GM21447 (cell line): Measurements from ENCODE around the gene BTBD10.
A peak's percentile ranks its signal among the peaks of the same experiment; 100 is the strongest.

Source experiments
- ATAC-seq: cut with Tn5 transposase; IDR thresholded peaks from one replicate; pipeline ENCODE4 v1.9.1; 2021; ENCODE audit not compliant: unreplicated experiment

Gene BTBD10

DNA sequence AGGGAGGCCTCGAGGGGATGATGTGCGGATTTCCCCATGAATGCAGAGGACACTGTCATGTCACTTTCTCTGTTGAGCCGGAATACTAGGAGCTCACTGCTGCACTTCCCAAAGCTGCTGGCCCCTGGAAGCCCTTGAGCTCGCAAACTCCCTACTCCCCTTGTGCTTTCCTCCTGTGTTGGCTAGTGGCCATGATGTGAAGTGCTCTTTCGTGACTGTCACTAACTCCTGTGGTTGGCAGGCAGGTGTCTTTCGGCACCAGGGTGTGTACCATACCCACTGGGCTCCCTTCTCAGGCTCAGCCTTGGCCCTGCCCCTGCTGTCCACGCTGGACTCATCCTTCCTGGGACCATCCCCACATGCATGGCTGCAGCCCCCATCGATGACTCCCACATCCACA is 86.2 kb downstream of the BTBD10 start:
- ATAC-seq: no peak

DNA sequence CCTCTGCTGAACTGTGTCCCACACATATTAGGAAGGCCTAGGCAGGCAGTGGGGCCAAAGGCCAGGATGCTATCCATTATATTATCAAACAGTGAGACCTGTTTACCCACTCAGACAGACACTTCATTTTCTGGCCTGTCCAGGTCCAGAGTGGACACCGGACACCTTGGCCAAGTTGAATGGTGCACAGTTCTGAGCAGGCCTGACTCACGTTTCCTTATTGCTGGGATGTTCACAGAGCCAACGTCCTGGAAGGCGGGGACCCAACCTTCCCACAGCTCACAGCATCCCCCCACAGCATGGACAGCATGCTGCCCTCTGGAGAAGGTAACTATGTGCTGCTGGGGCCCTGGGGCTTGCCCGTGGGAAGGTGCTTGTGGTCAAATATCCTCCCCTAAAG is 86.6 kb downstream of the BTBD10 start:
- no peak for ATAC-seq

DNA sequence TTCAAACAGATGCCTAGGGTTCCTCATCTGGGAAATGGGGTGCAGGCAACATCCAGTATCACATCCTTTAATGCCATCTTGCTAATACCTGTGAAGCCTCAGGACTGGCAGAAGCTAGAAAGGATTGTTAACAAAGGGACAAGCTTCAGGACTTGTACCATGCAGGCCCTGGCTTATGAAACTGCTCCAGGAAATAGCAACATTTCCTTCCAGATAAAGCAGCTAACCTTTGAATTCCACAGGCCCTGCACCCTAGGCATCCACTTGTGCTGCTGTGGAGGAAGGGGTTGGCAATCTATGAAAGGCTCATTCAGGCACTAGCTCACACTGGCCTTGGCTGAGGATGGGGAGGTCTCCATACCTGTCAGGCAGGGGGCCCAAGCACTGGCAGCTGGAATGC is 87.2 kb downstream of the BTBD10 start:
- ATAC-seq: no peak

DNA sequence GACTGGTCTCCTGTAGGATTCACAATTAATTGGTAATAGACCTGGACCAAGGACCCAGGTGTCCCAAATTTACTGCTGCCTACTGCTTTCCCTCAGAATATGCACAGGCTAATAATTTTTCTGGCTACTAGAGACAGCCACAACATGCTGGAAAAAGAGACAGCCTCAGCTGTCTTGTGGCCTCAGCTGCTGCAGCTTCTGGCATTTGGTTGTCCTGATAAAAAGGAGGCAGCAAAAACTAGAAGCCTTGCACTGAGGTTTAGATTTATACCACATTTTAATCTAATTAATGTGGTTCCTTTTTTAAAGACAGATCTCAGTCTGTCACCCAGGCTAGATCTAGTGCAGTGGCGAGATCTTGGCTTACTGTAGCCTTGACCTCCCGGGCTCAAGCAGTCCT is 89.8 kb downstream of the BTBD10 start:
- ATAC-seq: no peak

DNA sequence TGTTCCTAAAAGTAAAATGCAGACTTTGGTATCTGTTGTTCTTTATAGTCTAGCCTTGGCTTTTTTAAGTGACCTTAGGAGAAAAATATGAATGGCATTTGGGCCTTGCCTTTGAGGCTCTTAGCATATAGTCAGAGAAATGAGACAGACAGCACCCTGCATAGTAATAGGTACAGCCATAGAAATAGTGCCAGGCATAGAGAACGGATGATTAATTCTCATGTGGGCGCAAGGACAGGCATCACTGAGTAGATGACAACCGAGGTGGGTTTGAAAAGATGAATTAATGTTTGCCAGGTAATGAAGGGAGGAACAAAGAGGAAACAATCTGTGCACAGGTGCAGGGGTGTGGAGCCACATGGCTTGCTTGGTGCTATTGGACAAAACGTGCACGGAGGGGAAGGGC is 95.0 kb downstream of the BTBD10 start:
- ATAC-seq: no peak

DNA sequence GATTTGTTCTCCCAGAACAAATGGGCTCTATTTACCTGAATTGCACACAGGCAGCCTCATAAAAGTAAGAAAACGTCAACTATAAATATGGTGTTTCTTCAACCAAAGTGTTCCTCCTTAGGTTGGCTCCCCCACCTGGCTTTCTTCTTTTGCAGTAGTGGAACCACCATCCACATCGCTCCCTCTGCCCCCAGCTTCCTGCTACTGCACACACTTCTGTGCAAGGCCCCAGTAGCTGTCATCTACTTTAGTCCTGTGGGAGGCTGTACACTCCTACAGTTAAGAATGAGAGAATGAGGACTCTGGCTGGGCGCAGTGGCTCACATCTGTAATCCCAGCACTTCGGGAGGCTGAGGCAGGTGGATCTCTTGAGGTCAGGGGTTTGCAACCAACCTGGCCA is 95.9 kb downstream of the BTBD10 start:
- no peak for ATAC-seq

DNA sequence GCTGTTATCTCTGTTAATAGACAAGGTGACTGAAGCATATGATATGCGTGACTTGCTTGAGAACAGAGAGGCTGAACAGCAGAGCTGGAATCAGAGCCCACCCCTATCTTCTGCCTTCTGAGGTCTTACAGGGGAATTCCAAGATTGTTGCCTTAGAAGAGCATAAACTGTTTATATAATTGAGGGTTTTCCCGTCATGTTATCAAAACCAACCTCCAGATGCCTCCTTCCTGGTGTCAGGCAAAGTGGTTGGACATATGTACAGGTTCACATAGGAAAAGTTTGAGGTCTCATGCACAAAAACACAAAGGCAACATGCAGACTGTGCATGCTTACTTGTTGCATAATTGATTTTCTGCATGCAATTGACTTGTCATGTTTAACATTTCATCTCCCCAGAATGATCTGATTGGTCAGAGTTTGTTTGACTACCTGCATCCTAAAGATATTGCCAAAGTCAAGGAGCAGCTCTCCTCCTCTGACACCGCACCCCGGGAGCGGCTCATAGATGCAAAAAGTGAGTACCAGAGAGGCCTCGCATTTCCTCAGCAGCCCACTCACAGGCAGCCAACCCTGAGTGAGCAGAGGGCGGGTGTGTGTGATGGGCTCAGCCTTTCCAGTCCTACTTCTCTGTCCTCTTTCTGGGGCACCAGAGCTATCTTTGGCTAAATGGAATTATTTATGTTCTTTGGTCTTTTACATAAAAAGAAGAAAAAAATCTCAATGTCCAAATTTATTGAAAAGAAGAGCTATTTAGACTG is 96.6 kb downstream of the BTBD10 start:
- ATAC-seq: no peak

DNA sequence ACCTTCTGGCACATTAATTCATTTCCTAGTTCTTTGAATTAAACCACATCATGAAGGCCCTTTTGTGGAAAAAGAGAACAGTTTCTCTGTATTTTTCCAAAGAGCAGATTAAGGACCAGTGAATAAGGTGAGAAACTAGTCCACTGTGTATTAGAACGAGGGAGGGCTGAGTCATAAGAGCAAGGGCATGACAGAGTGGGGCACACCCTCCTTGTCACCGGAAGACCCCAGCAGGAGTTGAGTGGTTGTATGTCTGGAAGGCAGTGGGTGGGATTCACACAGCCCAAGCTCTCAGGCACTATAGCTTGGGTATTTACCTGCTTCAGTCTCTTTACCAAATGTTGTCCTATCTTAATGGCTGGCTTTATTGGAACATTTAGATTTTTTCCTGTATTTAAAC is 98.6 kb downstream of the BTBD10 start:
- no peak for ATAC-seq

DNA sequence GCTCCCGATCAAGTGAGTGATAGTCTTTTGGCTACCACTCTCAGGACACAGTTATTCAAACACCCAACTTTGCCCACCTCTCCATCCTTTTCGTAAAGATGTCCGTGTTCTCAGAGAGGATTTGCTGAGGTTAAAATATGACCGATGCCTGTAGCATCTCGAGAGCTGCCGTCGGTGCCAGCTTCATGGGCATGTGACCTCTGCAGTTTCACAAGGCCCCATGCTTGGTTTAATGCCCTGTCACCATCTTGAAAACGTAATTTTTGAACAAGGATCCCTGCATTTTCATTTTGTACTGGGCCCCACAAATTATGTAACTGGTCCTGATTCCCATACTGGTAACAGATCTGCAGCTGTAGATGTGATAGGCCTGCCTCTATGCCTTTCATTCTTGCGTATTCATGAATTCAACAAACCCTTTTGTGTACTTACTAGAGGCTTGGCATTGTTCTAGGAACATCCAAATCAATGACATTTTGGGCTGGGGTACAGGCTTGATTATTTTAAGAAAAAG is 100.4 kb downstream of the BTBD10 start:
- no peak for ATAC-seq

DNA sequence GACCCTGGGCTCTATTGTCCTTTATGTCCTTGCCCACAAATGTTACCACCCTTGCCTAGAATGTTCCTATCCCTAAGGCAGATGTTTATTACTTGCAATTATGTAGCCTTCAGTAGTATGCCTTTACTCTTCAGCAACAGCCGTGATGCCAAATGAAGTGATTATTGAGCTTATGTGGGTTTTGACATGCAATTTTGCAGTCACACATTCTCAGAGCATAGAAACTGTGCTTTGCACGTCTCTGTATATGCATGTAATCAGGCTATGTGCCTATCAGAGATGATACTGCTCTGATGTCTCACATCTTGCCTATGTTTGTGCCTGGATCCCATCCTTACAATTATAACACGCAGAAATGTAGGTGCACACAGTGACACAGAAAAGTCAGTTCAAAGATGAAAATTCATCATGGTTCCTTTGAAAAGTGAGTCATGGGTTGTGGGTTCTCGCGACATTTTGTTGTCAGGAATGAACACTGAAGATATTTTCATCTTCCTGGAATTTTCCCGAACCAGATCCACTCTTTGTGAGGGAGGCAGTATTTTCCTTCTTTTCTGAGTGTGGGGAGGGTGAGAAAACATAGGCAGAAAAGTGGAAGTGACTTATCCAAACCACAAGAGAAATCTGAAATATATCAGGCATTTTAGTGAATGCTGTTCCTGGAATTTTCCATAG is 104.3 kb downstream of the BTBD10 start:
- ATAC-seq: no peak

DNA sequence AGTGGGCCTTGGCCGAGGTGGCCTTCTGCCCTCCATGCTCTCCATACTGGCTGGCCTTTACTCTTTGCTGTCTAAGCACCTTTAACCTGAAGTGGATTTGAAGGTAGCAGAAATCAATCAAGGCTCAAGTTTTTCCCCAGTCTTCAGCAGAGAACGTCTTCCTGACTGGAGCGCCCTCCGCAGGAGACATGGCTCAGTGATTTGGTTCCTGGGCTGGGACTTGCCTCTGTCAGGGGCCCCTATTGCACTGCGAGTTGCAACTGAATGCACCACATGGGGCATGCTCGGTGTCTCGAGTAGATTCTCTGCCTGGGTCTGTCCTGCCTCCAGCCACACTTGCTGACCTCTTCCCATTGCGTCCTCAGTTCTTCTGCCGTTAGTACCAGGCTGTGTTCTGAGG is 105.8 kb downstream of the BTBD10 start:
- no peak for ATAC-seq

DNA sequence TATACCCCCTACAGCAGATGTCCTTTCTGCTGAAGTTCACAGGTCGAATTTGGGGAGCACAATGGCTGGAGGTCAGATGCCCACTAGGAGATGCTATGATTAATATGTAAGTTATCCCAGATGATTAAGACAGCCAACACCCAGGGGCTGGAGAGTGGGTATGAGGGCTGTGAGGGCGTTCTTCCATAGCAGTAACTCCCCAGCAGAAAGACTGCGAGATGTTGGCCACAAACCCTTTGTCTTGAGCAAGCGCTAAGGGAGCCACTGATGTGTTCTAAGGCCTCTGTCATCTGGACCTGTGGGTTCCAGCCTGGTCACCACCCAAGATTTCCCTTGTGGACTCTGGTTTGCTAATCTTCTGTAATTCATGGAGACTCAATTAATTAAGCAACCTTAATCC is 107.8 kb downstream of the BTBD10 start:
- ATAC-seq: no peak

DNA sequence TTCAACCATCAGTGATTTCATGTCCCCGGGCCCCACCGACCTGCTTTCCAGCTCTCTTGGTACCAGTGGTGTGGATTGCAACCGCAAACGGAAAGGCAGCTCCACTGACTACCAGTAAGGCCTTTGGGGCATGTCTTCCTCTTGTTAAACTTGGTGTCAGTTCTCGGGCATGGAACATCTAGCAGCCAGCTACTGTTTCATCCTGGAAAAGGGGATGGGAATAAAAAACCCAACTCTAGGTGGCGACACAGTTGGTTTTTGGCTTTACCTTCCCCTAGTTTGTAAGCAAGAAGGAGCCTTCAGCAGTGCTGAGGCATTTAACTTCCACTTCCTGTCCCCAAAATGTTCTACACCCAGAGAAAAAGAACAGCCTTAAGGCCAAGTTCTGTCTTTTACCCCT is 108.7 kb downstream of the BTBD10 start:
- ATAC-seq: no peak

DNA sequence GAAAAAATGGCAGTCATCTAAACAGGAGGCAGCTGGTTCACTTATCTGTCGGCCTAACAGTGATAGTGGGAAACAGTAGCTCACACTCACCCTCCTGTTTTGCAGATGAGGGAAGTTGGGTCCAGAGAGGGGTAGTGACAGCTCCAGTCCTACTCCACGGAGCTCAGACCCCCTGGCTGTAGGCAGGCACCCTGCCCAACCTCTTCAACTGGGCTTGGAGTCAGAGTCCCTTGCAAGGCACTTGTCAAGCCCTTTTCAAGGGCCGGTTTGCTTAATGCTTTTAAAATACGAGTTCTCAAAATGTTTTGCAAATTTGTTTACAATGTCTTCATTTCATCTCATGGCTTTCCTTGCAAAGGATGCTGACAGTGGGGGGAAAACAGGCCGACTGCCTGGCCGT is 110.3 kb downstream of the BTBD10 start:
- no peak for ATAC-seq

DNA sequence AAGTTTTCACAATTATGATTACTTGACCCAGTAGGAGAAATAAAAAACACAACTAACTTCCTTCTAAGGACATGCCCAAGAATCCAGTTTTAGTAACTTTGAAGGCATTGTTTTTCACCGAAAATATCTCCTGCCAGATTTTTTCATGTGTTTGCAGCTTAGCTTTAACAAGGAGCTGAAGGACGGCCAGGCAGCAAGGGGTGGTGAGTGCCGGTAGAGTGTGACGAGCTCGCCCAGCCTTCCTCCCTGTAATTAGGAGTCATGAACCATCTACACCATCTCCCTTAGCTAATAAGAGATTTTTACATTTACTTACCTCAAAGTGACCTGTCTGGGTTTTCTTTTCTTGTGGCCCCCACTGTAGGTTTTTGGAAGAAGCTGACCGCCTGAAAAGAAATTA is 113.4 kb downstream of the BTBD10 start:
- ATAC-seq: no peak

DNA sequence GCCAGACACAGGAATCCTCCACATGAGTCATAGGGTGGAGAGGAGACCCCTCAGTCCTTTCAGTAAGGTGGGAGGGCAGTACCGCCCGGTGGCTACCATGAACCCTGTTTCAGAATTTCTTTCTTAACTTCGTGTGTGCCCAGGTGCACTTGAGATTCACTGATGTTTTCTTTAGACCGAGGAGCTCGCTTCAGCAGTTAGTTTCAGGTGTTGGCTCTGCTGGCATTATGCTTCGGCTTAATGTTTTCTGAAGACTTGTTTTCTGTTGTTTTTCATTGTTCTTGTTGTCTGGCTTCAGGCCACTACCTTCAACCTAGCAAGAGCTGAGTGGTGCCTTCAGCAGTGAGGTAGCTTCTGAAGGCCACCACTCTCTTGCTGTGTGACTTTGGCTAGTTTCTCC is 114.0 kb downstream of the BTBD10 start:
- ATAC-seq: no peak

DNA sequence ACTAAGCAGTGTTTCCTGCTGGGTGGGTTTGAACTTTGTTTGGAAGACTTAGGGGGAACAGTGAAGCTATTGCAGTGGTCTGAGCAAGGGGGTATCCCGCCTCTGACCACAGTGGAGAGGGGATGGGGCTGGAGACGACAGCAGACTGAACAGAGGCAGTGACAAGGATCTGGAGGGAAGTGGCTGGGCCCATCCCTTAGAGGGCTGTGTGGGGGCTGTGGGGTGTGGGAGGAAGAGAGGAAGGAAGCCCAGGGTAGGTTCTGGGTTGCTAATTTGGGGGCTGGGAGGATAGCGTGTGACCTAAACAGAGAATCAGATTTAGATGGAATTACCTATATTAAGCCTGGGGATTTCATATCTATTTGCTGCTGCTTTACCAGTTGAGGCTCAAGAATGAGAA is 114.7 kb downstream of the BTBD10 start:
- ATAC-seq: no peak

DNA sequence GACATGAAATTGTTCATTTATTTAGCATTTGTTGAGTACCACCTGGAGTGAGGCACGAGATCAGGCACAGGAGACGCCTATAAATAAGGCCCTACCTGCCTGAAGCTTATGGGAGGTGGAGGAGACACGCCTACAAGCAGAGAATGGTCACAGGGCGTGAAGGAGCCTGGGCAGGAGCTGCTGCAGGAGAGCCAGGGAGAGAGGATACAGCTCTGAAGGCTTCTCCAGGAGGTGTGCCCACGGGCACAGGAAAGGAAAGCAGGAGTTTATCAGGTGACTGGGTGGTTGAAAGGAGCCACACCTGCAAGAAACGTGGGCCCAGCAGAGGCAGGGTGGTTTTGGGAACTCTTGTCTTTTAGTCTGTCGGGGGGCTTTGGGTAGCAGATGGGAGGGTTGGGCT is 115.1 kb downstream of the BTBD10 start:
- ATAC-seq: no peak

DNA sequence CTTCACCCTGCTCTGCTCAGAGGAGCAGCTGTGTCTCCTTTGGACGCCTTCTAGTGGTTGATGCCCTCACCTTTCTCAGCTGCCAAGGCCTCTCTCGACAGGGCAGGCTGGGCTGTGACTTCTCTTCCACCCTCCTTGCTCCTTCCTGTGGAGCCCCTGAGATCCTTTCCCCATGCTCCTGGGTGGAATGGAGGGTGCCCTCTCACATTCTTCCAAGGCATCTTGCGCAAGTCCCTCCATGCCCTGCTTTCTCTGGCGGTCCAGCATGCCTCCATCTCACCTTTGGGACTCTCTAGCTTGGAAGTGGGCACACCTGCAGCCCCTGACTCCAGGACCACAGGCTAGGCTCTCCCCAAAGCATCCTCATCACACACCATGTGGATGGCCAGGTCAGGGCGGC is 116.6 kb downstream of the BTBD10 start:
- no peak for ATAC-seq

DNA sequence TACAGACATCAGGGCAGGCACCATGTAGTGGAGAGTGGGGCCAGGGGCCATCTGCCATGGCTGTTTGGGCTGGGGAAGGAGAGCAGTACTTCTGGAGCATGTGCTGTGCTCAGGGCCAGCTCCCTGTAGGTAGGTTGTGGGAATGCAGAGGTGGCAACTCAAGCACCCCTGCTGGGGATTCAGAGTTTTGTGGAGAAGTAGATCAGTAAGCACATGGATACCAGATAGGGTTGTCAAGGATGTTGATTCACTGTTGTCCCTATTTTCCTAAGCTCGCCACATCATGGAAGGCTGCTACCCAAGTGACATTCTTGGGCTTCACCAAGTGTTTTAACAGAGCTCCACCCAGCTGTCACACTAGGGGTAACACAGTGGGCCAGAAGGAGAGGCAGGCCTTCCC is 118.2 kb downstream of the BTBD10 start:
- ATAC-seq: no peak

DNA sequence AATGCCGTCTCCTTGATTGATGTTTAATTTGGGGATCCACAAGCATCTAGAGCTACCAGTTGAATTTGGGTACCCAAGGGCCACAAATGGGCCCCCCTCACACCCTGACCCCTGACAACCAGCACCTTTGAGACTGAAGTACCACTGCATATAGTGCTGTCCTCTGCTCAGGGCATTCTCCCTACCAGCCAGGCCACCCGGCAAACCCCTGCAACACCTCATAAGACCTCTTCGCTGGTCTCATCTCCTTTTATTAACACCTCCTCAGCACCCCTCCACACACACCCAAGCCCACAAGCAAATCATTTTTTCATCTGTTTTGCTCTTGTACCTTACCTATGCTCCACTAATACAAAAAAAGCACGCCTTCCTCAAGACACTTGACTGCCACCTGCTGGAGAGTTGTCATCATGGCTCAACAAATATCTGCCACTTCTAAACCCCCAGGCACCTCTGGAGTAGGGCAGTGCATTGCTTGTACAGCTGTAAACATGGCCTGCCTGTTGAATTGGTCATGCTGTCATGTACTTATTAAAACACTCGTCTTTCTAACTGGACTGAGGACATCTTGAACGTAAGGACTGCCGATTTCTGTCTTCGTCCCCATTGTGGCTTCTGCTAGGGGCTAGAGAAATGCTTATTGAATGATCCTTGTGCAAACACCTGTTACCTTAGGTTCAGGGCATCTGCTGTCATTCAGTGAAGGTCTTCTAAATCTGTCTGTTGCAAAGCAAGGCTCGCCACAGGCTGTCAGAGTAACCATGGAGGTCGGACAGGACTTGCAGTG is 118.9 kb downstream of the BTBD10 start:
- ATAC-seq: peak; percentile 51

DNA sequence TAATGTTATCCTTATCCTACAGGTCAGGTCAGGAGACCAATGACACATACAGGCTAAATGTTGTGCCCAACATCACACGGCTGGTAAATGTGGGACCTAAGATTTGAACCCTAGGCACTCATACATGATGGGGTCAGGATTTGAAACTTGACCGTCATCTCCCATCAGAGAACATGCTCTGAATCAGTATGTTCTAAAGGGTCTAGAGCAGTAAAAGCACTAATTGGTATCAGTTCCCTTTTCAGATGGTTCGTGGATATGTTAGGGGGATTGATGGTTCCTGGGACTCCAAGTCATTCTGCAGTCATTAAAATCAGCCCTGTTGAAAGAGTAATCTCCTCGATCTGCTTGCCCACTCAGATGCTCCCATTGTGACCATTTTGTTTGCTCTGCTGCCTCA is 120.0 kb downstream of the BTBD10 start:
- peak; percentile 41 for ATAC-seq
